Measurements from ENCODE around the gene ATP6V1B1. TPM values are rescaled to one million over a fixed set of nuclear protein-coding genes. Genes with fewer than 3 reads are reported as not detected.

ATP6V1B1 gene
- total and polyA plus RNA-seq, 2 of the 13 experiments (the other 11 are each of a cell fraction or from before 2014, with no cell fraction given) = 0.58 to 1.6 TPM

GRCh38 chr2:70932631-70933230 is 3.0 kb upstream of the ATP6V1B1 start:
- no peaks in the 10 kb centered on the region for H3K27me3 ChIP-seq (ENCODE audit: control insufficient read depth in 1 of 2, insufficient read depth in 2 of 2, low read length in 2 of 2)

More at GRCh38 chr2:70932631-70933230, 3.0 kb upstream of the ATP6V1B1 start:
- Histone ChIP-seq H3K9me3 (ENCODE audit: low read length) (no peaks in the 10 kb centered on the region), H3K4me2 (ENCODE audit: low read depth, low read length) (no peak overlapping the region), H3K36me3 (replicated peaks in 1 of 2; ENCODE audit: control insufficient read depth in 1 of 2, insufficient read depth in 2 of 2, low read length in 2 of 2) (no peaks in the 10 kb centered on the region), H3K9ac (ENCODE audit: insufficient read depth, low read depth, low read length) (no peak overlapping the region), H3K27ac (ENCODE audit: extremely low read length, insufficient read depth, low read length) (no peak overlapping the region), H4K20me1 (ENCODE audit: insufficient read depth, low read length) (no peaks in the 10 kb centered on the region), H2AFZ (ENCODE audit: low read length) (no peak overlapping the region), H3K4me1 (ENCODE audit: insufficient read depth, low read length) (peaks cover 28% of the 10 kb centered on the region), H3K4me3 (replicated peaks in 1 of 3; ENCODE audit: insufficient read depth in 1 of 3, low read depth in 2 of 3, low read length in 3 of 3) (no peak overlapping the region), H3K79me2 (ENCODE audit: insufficient read depth, low read length) (no peaks in the 10 kb centered on the region)
- in situ Hi-C loops (cut with HindIII; ENCODE audit: extremely low pct_ligation_motif_present, low pct_unique_long_range_greater_than_20kb) (no loop called here), intact Hi-C loops (cut with micrococcal nuclease; ENCODE audit: unreplicated experiment) (no loop called here)
- ATAC-seq (no peak), DNase-seq (ENCODE audit: low spot score) (no peak), FAIRE-seq (no peak)
- WGBS (ENCODE audit: low lambda C conversion rate) = 92% methylated on average over 21 of the region's 21 CpGs
- TF ChIP-seq ZNF274 (CRISPR knock-in tag; IDR thresholded peaks at IDR 0.05) (no peak), LBX2 (CRISPR knock-in tag; IDR thresholded peaks at IDR 0.05; ENCODE audit: borderline replicate concordance) (no peak), ZNF326 (CRISPR knock-in tag; IDR thresholded peaks at IDR 0.05; ENCODE audit: borderline replicate concordance) (no peak), MLXIP (CRISPR knock-in tag; IDR thresholded peaks at IDR 0.05; ENCODE audit: borderline replicate concordance) (no peak)
- CTCF ChIA-PET (ENCODE audit: low intra/inter-chr PET ratio, low total read pairs) = no interaction called here
- BruUV-seq (replicated peaks) = no TSS peak
- POLR2A ChIA-PET = no interaction called here

Measured in HepG2 (cell line).